Fibroblast of lung (primary cell): Measurements from ENCODE around the gene TAB3. TPM values are rescaled to one million over a fixed set of nuclear protein-coding genes. Genes with fewer than 3 reads are reported as not detected.

Source experiments
- DNase-seq, 2 donors: peaks; one replicate each; pipeline versions ENCODE4 v3.0.0 to v3.0.0-alpha.2; 2010; ENCODE audit warnings: low read depth in 2 of 2
- H2AFZ ChIP-seq: 2 replicates; pipeline ENCODE4 v1.5.1; 2012; ENCODE audit warnings: low read length, control low read depth, inconsistent platforms
- H3K27ac ChIP-seq: 2 replicates; pipeline ENCODE4 v1.5.1; 2011; ENCODE audit warnings: low read length, control low read depth; ENCODE audit not compliant: insufficient read depth
- H3K27me3 ChIP-seq: 2 replicates; pipeline ENCODE4 v1.5.1; 2011; ENCODE audit warnings: mild to moderate bottlenecking, low read length; ENCODE audit not compliant: control insufficient read depth, insufficient read depth
- H3K36me3 ChIP-seq: 2 replicates; pipeline ENCODE4 v1.5.1; 2011; ENCODE audit warnings: low read length; ENCODE audit not compliant: control insufficient read depth, insufficient read depth
- H3K4me1 ChIP-seq: 2 replicates; pipeline ENCODE4 v1.5.1; 2011; ENCODE audit warnings: low read length; ENCODE audit not compliant: control insufficient read depth, insufficient read depth; ENCODE audit errors: extremely low read depth
- H3K4me2 ChIP-seq: 2 replicates; pipeline ENCODE4 v1.5.1; 2011; ENCODE audit warnings: low read length, control low read depth; ENCODE audit not compliant: insufficient read depth; ENCODE audit errors: extremely low read depth
- H3K4me3 ChIP-seq, 4 experiments: fragments of 200-600 bp in 1 of 4; sonication (generic) in 1 of 4; replicated peaks in 1 of 4; 2 replicates each; pipeline ENCODE4 v1.5.1; 2011 to 2016; ENCODE audit warnings: low read length in 4 of 4, low read depth in 3 of 4, mild to moderate bottlenecking in 3 of 4, control low read depth in 2 of 4, inconsistent platforms in 1 of 4, mixed read lengths in 1 of 4; ENCODE audit not compliant: insufficient read depth in 1 of 4; ENCODE audit errors: control extremely low read depth in 1 of 4
- H3K79me2 ChIP-seq: 2 replicates; pipeline ENCODE4 v1.5.1; 2012; ENCODE audit warnings: mild to moderate bottlenecking, low read length, inconsistent platforms; ENCODE audit not compliant: control insufficient read depth, insufficient read depth
- H3K9ac ChIP-seq: 2 replicates; pipeline ENCODE4 v1.5.1; 2011; ENCODE audit warnings: mild to moderate bottlenecking, low read length, control low read depth; ENCODE audit not compliant: insufficient read depth
- H3K9me3 ChIP-seq: 2 replicates; pipeline ENCODE4 v1.5.1; 2012; ENCODE audit warnings: low read depth, low read length; ENCODE audit not compliant: control insufficient read depth, insufficient read depth
- H4K20me1 ChIP-seq: 2 replicates; pipeline ENCODE4 v1.5.1; 2011; ENCODE audit warnings: low read length; ENCODE audit not compliant: control insufficient read depth, insufficient read depth; ENCODE audit errors: extremely low read depth
- EZH2 ChIP-seq: IDR thresholded peaks from 2 replicates; pipeline ENCODE4 v1.5.1; 2012; ENCODE audit warnings: low read length, control low read depth, mild to moderate bottlenecking; ENCODE audit errors: missing control alignments
- polyA plus RNA-seq, 2 donors: library from polyadenylated mRNA; depleted of rRNA in 1 of 2; stranded (reverse) in 1 of 2; unstranded in 1 of 2; fragments of >200 nt; gene quantifications; 2 replicates each; pipeline ENCODE4 v1.2.1, GENCODE V29; 2011 to 2012; ENCODE audit warnings: missing spikeins in 1 of 2
- total RNA-seq: library from RNA; depleted of rRNA; stranded (reverse); fragments of >200 nt; gene quantifications from 2 replicates; pipeline ENCODE4 v1.2.1, GENCODE V29; 2014
- TF ChIP-seq, protein P1 (sequence below), 2 donors: IDR thresholded peaks in 1 of 2; conservative IDR thresholded peaks in 1 of 2; 1 replicate in 1 of 2; 2 replicates in 1 of 2; pipeline ENCODE4 v1.5.1; 2011 to 2012; ENCODE audit warnings: low read length in 2 of 2, control low read depth in 1 of 2, inconsistent platforms in 1 of 2, low read depth in 1 of 2, mild to moderate bottlenecking in 1 of 2

TAB3 gene
- total and polyA plus RNA-seq, 2 donors (not counting 1 experiment from before 2014, with no cell fraction given): 8.6 to 14.9 TPM

DNA sequence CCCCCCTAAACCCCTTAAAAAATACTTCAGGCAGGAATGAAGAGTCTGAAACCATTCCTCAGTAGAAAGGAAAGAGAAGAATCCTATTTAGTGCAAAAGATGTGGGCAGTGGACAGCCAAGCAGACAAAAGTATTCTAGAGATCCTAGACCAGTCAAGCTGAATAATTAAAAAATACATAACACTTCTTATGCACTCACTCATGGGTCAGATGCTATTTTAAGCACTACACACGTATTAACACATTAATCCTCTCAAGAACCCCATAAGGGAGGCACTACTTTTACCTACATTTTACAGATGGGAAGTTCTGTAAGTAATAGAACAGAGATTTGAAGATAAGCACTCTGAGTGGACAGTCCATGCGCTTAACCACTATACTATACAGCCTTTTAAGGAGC lies 5.9 kb downstream of the TAB3 start:
- DNase-seq: no peak
- Histone ChIP-seq H3K9ac (no peak overlapping the region), H4K20me1 (no peaks in the 10 kb centered on the region), H3K4me1 (no peaks in the 10 kb centered on the region), H3K4me2 (no peak overlapping the region), H3K79me2 (peaks cover 2% of the 10 kb centered on the region), H3K27me3 (no peaks in the 10 kb centered on the region), H3K36me3 (no peaks in the 10 kb centered on the region), H3K27ac (no peak overlapping the region), H3K4me3 (no peak overlapping the region), H3K9me3 (no peaks in the 10 kb centered on the region), H2AFZ (no peak overlapping the region)
- TF ChIP-seq, protein P1, sequence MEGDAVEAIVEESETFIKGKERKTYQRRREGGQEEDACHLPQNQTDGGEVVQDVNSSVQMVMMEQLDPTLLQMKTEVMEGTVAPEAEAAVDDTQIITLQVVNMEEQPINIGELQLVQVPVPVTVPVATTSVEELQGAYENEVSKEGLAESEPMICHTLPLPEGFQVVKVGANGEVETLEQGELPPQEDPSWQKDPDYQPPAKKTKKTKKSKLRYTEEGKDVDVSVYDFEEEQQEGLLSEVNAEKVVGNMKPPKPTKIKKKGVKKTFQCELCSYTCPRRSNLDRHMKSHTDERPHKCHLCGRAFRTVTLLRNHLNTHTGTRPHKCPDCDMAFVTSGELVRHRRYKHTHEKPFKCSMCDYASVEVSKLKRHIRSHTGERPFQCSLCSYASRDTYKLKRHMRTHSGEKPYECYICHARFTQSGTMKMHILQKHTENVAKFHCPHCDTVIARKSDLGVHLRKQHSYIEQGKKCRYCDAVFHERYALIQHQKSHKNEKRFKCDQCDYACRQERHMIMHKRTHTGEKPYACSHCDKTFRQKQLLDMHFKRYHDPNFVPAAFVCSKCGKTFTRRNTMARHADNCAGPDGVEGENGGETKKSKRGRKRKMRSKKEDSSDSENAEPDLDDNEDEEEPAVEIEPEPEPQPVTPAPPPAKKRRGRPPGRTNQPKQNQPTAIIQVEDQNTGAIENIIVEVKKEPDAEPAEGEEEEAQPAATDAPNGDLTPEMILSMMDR (conservative IDR thresholded peaks at IDR 0.05 in 1 of 2, IDR thresholded peaks at IDR 0.05 in 1 of 2; ENCODE audit: low read depth in 1 of 2, low read length in 2 of 2): no peak
- no peak for TF ChIP-seq EZH2

DNA sequence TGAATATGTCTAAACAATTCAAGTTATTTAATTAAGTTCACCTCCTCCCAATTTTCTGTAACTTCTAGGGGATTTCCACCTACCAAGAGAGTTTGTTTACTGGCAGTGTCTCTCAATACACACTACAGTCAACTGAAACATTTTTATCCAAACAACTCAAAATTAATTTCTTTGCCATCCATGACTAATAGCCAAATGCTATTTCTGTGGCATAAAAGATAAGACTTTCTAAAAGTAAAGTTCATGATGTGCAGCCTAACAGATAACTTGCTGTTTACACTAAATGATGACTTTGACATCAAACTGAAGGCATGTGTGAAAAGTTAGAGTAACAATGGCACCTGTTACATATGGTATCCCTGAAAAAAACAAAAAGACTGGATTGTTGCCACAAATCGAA lies 7.3 kb downstream of the TAB3 start:
- no peaks in the 10 kb centered on the region for H3K79me2 ChIP-seq
- H3K9me3 ChIP-seq: no peaks in the 10 kb centered on the region

DNA sequence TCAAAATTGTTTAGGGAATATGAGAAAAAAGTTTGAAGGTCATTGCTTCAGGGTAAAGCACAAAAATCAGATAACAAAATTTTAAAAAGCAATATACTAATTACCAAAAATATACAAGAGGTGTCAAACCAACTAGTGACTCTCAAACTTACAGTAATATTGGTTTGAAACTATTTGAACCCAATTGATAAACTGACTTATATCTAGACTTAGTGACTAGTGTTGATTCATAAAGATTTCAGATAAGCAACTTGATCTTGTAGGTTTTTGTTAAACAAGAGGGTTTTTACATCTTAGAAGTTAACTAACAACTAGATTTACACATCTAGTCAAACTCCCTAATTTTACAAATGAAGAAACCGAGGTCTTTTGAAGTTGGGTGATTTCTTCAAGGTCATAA lies 7.7 kb downstream of the TAB3 start:
- Histone ChIP-seq H4K20me1 (no peaks in the 10 kb centered on the region), H3K79me2 (no peaks in the 10 kb centered on the region)
- TF ChIP-seq EZH2: no peak
- TF ChIP-seq, protein P1 (conservative IDR thresholded peaks at IDR 0.05 in 1 of 2, IDR thresholded peaks at IDR 0.05 in 1 of 2; ENCODE audit: low read depth in 1 of 2, low read length in 2 of 2): no peak

More for the DNA sequence above, 7.3 kb downstream of the TAB3 start:
- Histone ChIP-seq H3K27ac (no peak overlapping the region), H2AFZ (no peak overlapping the region), H3K4me2 (no peak overlapping the region), H3K4me1 (no peaks in the 10 kb centered on the region), H3K27me3 (no peaks in the 10 kb centered on the region), H3K9ac (no peak overlapping the region), H3K4me3 (no peak overlapping the region), H4K20me1 (no peaks in the 10 kb centered on the region), H3K36me3 (no peaks in the 10 kb centered on the region)
- no peak for DNase-seq
- TF ChIP-seq EZH2: no peak
- TF ChIP-seq, protein P1 (conservative IDR thresholded peaks at IDR 0.05 in 1 of 2, IDR thresholded peaks at IDR 0.05 in 1 of 2; ENCODE audit: low read depth in 1 of 2, low read length in 2 of 2): no peak

More for the DNA sequence above, 7.7 kb downstream of the TAB3 start:
- Histone ChIP-seq H3K9ac (no peak overlapping the region), H3K27ac (no peak overlapping the region), H3K27me3 (no peaks in the 10 kb centered on the region), H3K4me2 (no peak overlapping the region), H3K9me3 (no peaks in the 10 kb centered on the region), H3K4me3 (no peak overlapping the region), H2AFZ (no peak overlapping the region), H3K4me1 (peaks cover under 1% of the 10 kb centered on the region), H3K36me3 (no peaks in the 10 kb centered on the region)
- DNase-seq: no peak
